H1 (cell line): Measurements from ENCODE around the gene TAF15. TPM values are rescaled to one million over a fixed set of nuclear protein-coding genes. Genes with fewer than 3 reads are reported as not detected.

Experiments
- CTCF ChIA-PET: fragments of 300-600 bp; sonication (Branson Sonifier 250); formaldehyde crosslinking; loops from one replicate; lab custom pipeline; 2021; ENCODE audit not compliant: partially characterized antibody; lab: Charles Lee
- POLR2A ChIA-PET: fragments of 300-600 bp; sonication (Branson Sonifier 250); formaldehyde crosslinking; loops from one replicate; lab custom pipeline; 2021; ENCODE audit warnings: inconsistent platforms; ENCODE audit not compliant: partially characterized antibody; lab: Charles Lee
- DNase-seq, 2 experiments: peaks; one replicate each; pipeline versions ENCODE4 v3.0.0 to v3.0.0-alpha.2; 2010 to 2022; ENCODE audit warnings: low spot score in 2 of 2, low read depth in 1 of 2, mixed read lengths in 1 of 2
- FAIRE-seq: peaks from 2 replicates; lab custom pipeline; 2011; peaks lifted over from hg19 to GRCh38; lab: Jason Lieb, UNC
- H2AFZ ChIP-seq: 2 replicates; pipeline ENCODE4 v1.8.1; 2012; ENCODE audit warnings: low read length, inconsistent platforms
- H2AK5ac ChIP-seq: 2 replicates; pipeline ENCODE4 v1.6.1; 2013; ENCODE audit warnings: low read depth, low read length
- H2BK120ac ChIP-seq: replicated peaks from 2 replicates; pipeline ENCODE3; 2013; ENCODE audit warnings: low read depth, low read length, inconsistent platforms
- H2BK12ac ChIP-seq: 2 replicates; pipeline ENCODE4 v1.6.1; 2013; ENCODE audit warnings: low read depth, low read length
- H2BK15ac ChIP-seq: 2 replicates; pipeline ENCODE4 v1.6.1; 2013; ENCODE audit warnings: low read length
- H2BK20ac ChIP-seq: 2 replicates; pipeline ENCODE4 v1.6.1; 2013; ENCODE audit warnings: low read length
- H2BK5ac ChIP-seq: 2 replicates; pipeline ENCODE4 v1.6.1; 2013; ENCODE audit warnings: low read depth, low read length
- H3K14ac ChIP-seq: 2 replicates; pipeline ENCODE4 v1.6.1; 2013; ENCODE audit warnings: inconsistent platforms; ENCODE audit not compliant: insufficient read length
- H3K18ac ChIP-seq: 2 replicates; pipeline ENCODE4 v1.6.1; 2013; ENCODE audit warnings: low read length; ENCODE audit errors: extremely low read depth
- H3K23ac ChIP-seq: 2 replicates; pipeline ENCODE4 v1.6.1; 2013; ENCODE audit warnings: inconsistent platforms; ENCODE audit not compliant: insufficient read length
- H3K23me2 ChIP-seq: 2 replicates; pipeline ENCODE4 v1.6.1; 2013; ENCODE audit warnings: low read depth, low read length
- H3K27ac ChIP-seq: 2 replicates; pipeline ENCODE4 v1.6.1; 2011; ENCODE audit warnings: low read depth, low read length, inconsistent platforms
- H3K27me3 ChIP-seq, 4 experiments: replicated peaks in 1 of 4; 1 replicate in 1 of 4; 2 replicates in 3 of 4; pipeline versions ENCODE4 v1.6.1 to v1.8.1; 2011 to 2013; ENCODE audit warnings: low read length in 3 of 4, mild to moderate bottlenecking in 3 of 4, inconsistent platforms in 2 of 4, mixed read lengths in 2 of 4, moderate library complexity in 1 of 4; ENCODE audit not compliant: control insufficient read depth in 3 of 4, insufficient read depth in 3 of 4; ENCODE audit errors: extremely low read depth in 1 of 4
- H3K36me3 ChIP-seq, 4 experiments: 2 replicates each; pipeline versions ENCODE4 v1.6.1 to v1.8.1; 2011 to 2013; ENCODE audit warnings: mild to moderate bottlenecking in 4 of 4, low read length in 3 of 4, moderate library complexity in 2 of 4, control low read depth in 1 of 4, inconsistent platforms in 1 of 4; ENCODE audit not compliant: insufficient read depth in 4 of 4, control insufficient read depth in 2 of 4
- H3K4ac ChIP-seq: replicated peaks from 2 replicates; pipeline ENCODE3; 2013; ENCODE audit warnings: low read length, low read depth, mixed read lengths, inconsistent platforms; ENCODE audit not compliant: insufficient read length
- H3K4me1 ChIP-seq, 4 experiments: replicated peaks in 1 of 4; 1 replicate in 1 of 4; 2 replicates in 3 of 4; pipeline versions ENCODE4 v1.6.1 to v1.8.1; 2011 to 2013; ENCODE audit warnings: low read length in 3 of 4, inconsistent platforms in 2 of 4, mixed read lengths in 1 of 4; ENCODE audit not compliant: insufficient read depth in 4 of 4, control insufficient read depth in 3 of 4
- H3K4me2 ChIP-seq, 2 experiments: 2 replicates each; pipeline versions ENCODE4 v1.6.1 to v1.8.1; 2011 to 2013; ENCODE audit warnings: low read depth in 2 of 2, low read length in 2 of 2, control low read depth in 1 of 2, inconsistent platforms in 1 of 2, mild to moderate bottlenecking in 1 of 2; ENCODE audit not compliant: insufficient read depth in 1 of 2
- H3K4me3 ChIP-seq, 4 experiments: fragments of 200-600, 300-600 bp in 1 of 4; sonication (generic), shearing (Covaris generic), sonication (Bioruptor Twin) in 1 of 4; 2 replicates each; pipeline versions ENCODE4 v1.5.1 to v1.8.1; 2011 to 2016; ENCODE audit warnings: low read length in 4 of 4, low read depth in 3 of 4, control low read depth in 2 of 4, inconsistent platforms in 2 of 4, mild to moderate bottlenecking in 2 of 4, mixed read lengths in 1 of 4, moderate library complexity in 1 of 4; ENCODE audit not compliant: insufficient read depth in 2 of 4; ENCODE audit errors: extremely low read depth in 1 of 4
- H3K56ac ChIP-seq: replicated peaks from 2 replicates; pipeline ENCODE3; 2013; ENCODE audit warnings: low read depth, mild to moderate bottlenecking, mixed read lengths, low read length, inconsistent platforms; ENCODE audit not compliant: insufficient read length
- H3K79me1 ChIP-seq: 2 replicates; pipeline ENCODE4 v1.6.1; 2013; ENCODE audit warnings: low read depth, low read length, control low read depth
- H3K79me2 ChIP-seq, 2 experiments: 2 replicates each; pipeline versions ENCODE4 v1.6.1 to v1.8.1; 2012 to 2013; ENCODE audit warnings: low read length in 2 of 2, mild to moderate bottlenecking in 2 of 2, inconsistent platforms in 1 of 2; ENCODE audit not compliant: insufficient read depth in 2 of 2, control insufficient read depth in 1 of 2
- H3K9ac ChIP-seq, 4 experiments: replicated peaks in 1 of 4; 1 replicate in 1 of 4; 2 replicates in 3 of 4; pipeline versions ENCODE4 v1.6.1 to v1.8.1; 2011 to 2013; ENCODE audit warnings: low read depth in 3 of 4, low read length in 3 of 4, control low read depth in 2 of 4, mild to moderate bottlenecking in 2 of 4, moderate library complexity in 2 of 4, inconsistent platforms in 1 of 4; ENCODE audit errors: extremely low read depth in 1 of 4
- H3K9me3 ChIP-seq, 2 experiments: 2 replicates each; pipeline versions ENCODE4 v1.6.1 to v1.8.1; 2012 to 2013; ENCODE audit warnings: mild to moderate bottlenecking in 2 of 2, moderate library complexity in 2 of 2, control low read depth in 1 of 2, inconsistent platforms in 1 of 2, low read depth in 1 of 2, low read length in 1 of 2, mixed read lengths in 1 of 2; ENCODE audit not compliant: insufficient read depth in 2 of 2
- H4K20me1 ChIP-seq, 2 experiments: replicated peaks in 1 of 2; 2 replicates each; pipeline versions ENCODE3 to v1.8.1; 2011 to 2013; ENCODE audit warnings: inconsistent platforms in 2 of 2, low read length in 2 of 2, mild to moderate bottlenecking in 1 of 2; ENCODE audit not compliant: insufficient read depth in 2 of 2, control insufficient read depth in 1 of 2
- H4K5ac ChIP-seq: 2 replicates; pipeline ENCODE4 v1.6.1; 2013; ENCODE audit warnings: low read length, low read depth, mixed read lengths, inconsistent platforms; ENCODE audit not compliant: insufficient read length
- H4K8ac ChIP-seq: 2 replicates; pipeline ENCODE4 v1.8.0; 2013; ENCODE audit warnings: mild to moderate bottlenecking, moderate library complexity, low read length, inconsistent platforms; ENCODE audit not compliant: insufficient read depth; ENCODE audit errors: extremely low read depth
- H4K91ac ChIP-seq: replicated peaks from 2 replicates; pipeline ENCODE3; 2013; ENCODE audit warnings: low read length, mixed read lengths, inconsistent platforms; ENCODE audit not compliant: insufficient read length
- BCL11A ChIP-seq, 2 experiments: IDR thresholded peaks; one replicate each; pipeline ENCODE4 v1.6.1; 2011; ENCODE audit warnings: low read depth in 2 of 2, low read length in 2 of 2, mild to moderate bottlenecking in 2 of 2
- BRCA1 ChIP-seq: IDR thresholded peaks from 2 replicates; pipeline ENCODE4 v1.6.1; 2012; ENCODE audit warnings: low read depth, low read length, improper control_type of control experiment
- CBX8 ChIP-seq: fragments of 300-800, 300-1000 bp; sonication (generic); IDR thresholded peaks from 2 replicates; pipeline ENCODE4 v1.7.1; 2016; ENCODE audit warnings: low read depth, low read length, borderline replicate concordance
- CEBPB ChIP-seq: IDR thresholded peaks from 2 replicates; pipeline ENCODE4 v1.6.1; 2012; ENCODE audit warnings: low read depth, low read length
- FOSL1 ChIP-seq: IDR thresholded peaks from 2 replicates; pipeline ENCODE4 v1.6.1; 2011; ENCODE audit warnings: mild to moderate bottlenecking, low read depth, low read length, moderate library complexity; ENCODE audit not compliant: insufficient read depth
- HDAC6 ChIP-seq: IDR thresholded peaks from one replicate; pipeline ENCODE4 v1.7.1; 2012; ENCODE audit warnings: low read depth, mild to moderate bottlenecking, inconsistent platforms, low read length, moderate library complexity
- JUND ChIP-seq: IDR thresholded peaks from 2 replicates; pipeline ENCODE4 v1.6.1; 2011; ENCODE audit warnings: mild to moderate bottlenecking, improper control_type of control experiment, low read length
- MAX ChIP-seq: IDR thresholded peaks from 2 replicates; pipeline ENCODE4 v1.6.1; 2012; ENCODE audit warnings: inconsistent platforms
- POLR2A ChIP-seq, 2 experiments: IDR thresholded peaks; 1 replicate in 1 of 2; 2 replicates in 1 of 2; pipeline ENCODE4 v1.6.1; 2011; ENCODE audit warnings: low read depth in 2 of 2, low read length in 2 of 2, mild to moderate bottlenecking in 2 of 2; ENCODE audit errors: control extremely low read depth in 1 of 2
- SAP30 ChIP-seq: fragments of 300-600 bp; sonication (generic); IDR thresholded peaks from 2 replicates; pipeline ENCODE4 v1.7.1; 2012; ENCODE audit warnings: low read length, moderate library complexity, mild to moderate bottlenecking, inconsistent platforms; ENCODE audit not compliant: insufficient read depth, insufficient replicate concordance
- SIRT6 ChIP-seq: IDR thresholded peaks from one replicate; pipeline ENCODE4 v1.7.1; 2012; ENCODE audit warnings: low read length, inconsistent platforms
- SUZ12 ChIP-seq: fragments of 200-600 bp; sonication (generic); IDR thresholded peaks from 2 replicates; pipeline ENCODE4 v1.6.1; 2012; ENCODE audit warnings: mild to moderate bottlenecking, inconsistent platforms, low read length, moderate library complexity, mixed read lengths
- TCF12 ChIP-seq: IDR thresholded peaks from 2 replicates; pipeline ENCODE4 v1.6.1; 2011; ENCODE audit warnings: low read depth, mild to moderate bottlenecking, low read length
- USF2 ChIP-seq: IDR thresholded peaks from 2 replicates; pipeline ENCODE4 v1.6.1; 2011; ENCODE audit warnings: low read length, improper control_type of control experiment
- WGBS, 2 experiments: shearing (Covaris generic) in 1 of 2; methylation state at CpG; one replicate each; pipeline versions ENCODE4 v1.1.6 to v1.1.7; 2013 to 2015; ENCODE audit warnings: low lambda C conversion rate in 2 of 2, mixed read lengths in 2 of 2, inconsistent platforms in 1 of 2, low coverage in 1 of 2, missing lambda C conversion rate in 1 of 2; ENCODE audit not compliant: insufficient replicate concordance in 2 of 2, insufficient coverage in 1 of 2, insufficient read length in 1 of 2; ENCODE audit errors: extremely low coverage in 1 of 2, missing lambda C conversion rate in 1 of 2; 5-methylcytosine and 5-hydroxymethylcytosine counted together
- polyA plus RNA-seq, 7 experiments: library from polyadenylated mRNA; depleted of rRNA in 3 of 7; stranded (reverse) in 5 of 7; unstranded in 2 of 7; fragments of >200 nt in 5 of 7; fragments of 200-250 nt in 2 of 7; gene quantifications; 1 replicate in 5 of 7; 2 replicates in 1 of 7; 4 replicates in 1 of 7; pipeline versions ENCODE4 v1.2.1 to v1.2.3, GENCODE V29; 2011 to 2013; ENCODE audit warnings: missing spikeins in 2 of 7, mixed read lengths in 2 of 7
- total RNA-seq: library from RNA; stranded (reverse); fragmentation: NEBNext Ultra II Directional; extraction: Animal tissue kit (Norgen Biotek cat#: 25700); gene quantifications from 2 replicates; pipeline ENCODE4 v1.2.1, GENCODE V29; 2021

TAF15 gene
- total and polyA plus RNA-seq, 2 of the 8 experiments (the other 6 are each of a cell fraction or from before 2014, with no cell fraction given), result 80.1 to 338 TPM

- no peak overlapping the region for H2BK120ac ChIP-seq
- no peaks in the 10 kb centered on the region; a peak in 1 of 8 replicates for H3K36me3 ChIP-seq
- H3K9me3 ChIP-seq, result no peaks in the 10 kb centered on the region
- no peak overlapping the region for H3K4ac ChIP-seq
- H3K4me3 ChIP-seq, result no peak overlapping the region
- no peak overlapping the region for H3K18ac ChIP-seq
- no peak overlapping the region for H4K8ac ChIP-seq
- no peak overlapping the region for H4K5ac ChIP-seq
- no peaks in the 10 kb centered on the region for H3K23me2 ChIP-seq
- H3K27me3 ChIP-seq, result no peaks in the 10 kb centered on the region
- no peak overlapping the region for H2BK12ac ChIP-seq
- FAIRE-seq (no peak), DNase-seq (no peak)
- no peaks in the 10 kb centered on the region for H4K20me1 ChIP-seq
- no peak overlapping the region for H2BK15ac ChIP-seq
- peaks cover 0 to 2% (median 0%) of the 10 kb centered on the region in 4 experiments; a peak in 1 of 7 replicates for H3K4me1 ChIP-seq
- ChIA-PET CTCF (interaction anchor here (0.7 to 17.5 kb wide), 4 partner anchors 14 to 29 kb away, joined by 3 to 247 read pairs (median 11); partner anchors contain the start of gene TAF15), POLR2A (interaction anchor here (0.9 kb wide), 1 partner anchor 28 kb away, joined by 4 read pairs; the partner anchor contains the start of gene TAF15)
- H3K23ac ChIP-seq, result no peak overlapping the region
- H3K9ac ChIP-seq, result no peak overlapping the region
- no peaks in the 10 kb centered on the region for H3K79me2 ChIP-seq
- H4K91ac ChIP-seq, result no peak overlapping the region
- no peak overlapping the region for H2BK20ac ChIP-seq
- H3K56ac ChIP-seq, result no peak overlapping the region
- WGBS, 2 experiments, result 88% methylated on average over 3 of the region's 3 CpGs; no CpG with 5 or more reads in 1 of the 2 experiments
- H3K27ac ChIP-seq, result no peak overlapping the region
- no peaks in the 10 kb centered on the region for H3K79me1 ChIP-seq
- H2AFZ ChIP-seq, result no peak overlapping the region
- no peak overlapping the region for H2BK5ac ChIP-seq
- H2AK5ac ChIP-seq, result no peak overlapping the region
- no peak overlapping the region for H3K14ac ChIP-seq
- no peak overlapping the region for H3K4me2 ChIP-seq
- no peak for TF ChIP-seq HDAC6
- no peak for TF ChIP-seq SIRT6
- TF ChIP-seq BCL11A (IDR thresholded peaks at IDR 0.05; ENCODE audit: low read depth in 2 of 2, low read length in 2 of 2), result no peak
- no peak for TF ChIP-seq TCF12
- TF ChIP-seq BRCA1, result no peak
- no peak for TF ChIP-seq CBX8
- TF ChIP-seq JUND, result no peak
- no peak for TF ChIP-seq CEBPB
- TF ChIP-seq FOSL1, result no peak
- no peak for TF ChIP-seq SUZ12
- no peak for TF ChIP-seq MAX
- TF ChIP-seq USF2, result no peak
- TF ChIP-seq POLR2A (IDR thresholded peaks at IDR 0.05; ENCODE audit: control extremely low read depth in 1 of 2, low read depth in 2 of 2, low read length in 2 of 2), result no peak
- TF ChIP-seq SAP30, result no peak
Measured at GRCh38 chr17:35780950-35781349, 28.3 kb upstream of the TAF15 start.
